ENCODE measurements around the gene PDE10A. TPM values are rescaled to one million over a fixed set of nuclear protein-coding genes. Genes with fewer than 3 reads are reported as not detected.

PDE10A gene
- total and polyA plus RNA-seq, 2 of the 8 experiments (the other 6 are each of a cell fraction or from before 2014, with no cell fraction given), result 1.1 to 2.4 TPM

DNA sequence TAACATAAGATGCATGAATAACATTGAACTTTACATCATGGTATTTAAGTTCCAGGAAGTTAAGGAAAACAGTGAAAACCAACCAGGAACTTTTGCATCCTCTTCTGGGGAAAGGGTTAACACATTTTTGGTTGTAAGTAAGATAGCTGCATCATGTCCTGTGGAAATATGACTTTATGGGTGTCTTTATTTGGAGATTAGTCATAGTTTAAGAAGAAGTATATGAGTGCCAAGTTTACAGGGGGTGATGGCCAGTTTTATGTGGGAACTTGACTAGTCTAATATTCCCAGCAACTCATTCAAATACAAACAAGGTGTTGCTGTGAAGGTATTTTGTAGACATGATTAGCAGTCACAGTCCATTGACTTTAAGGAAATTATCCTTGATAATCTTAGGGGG lies 78.0 kb downstream of the PDE10A start:
- ChIA-PET POLR2A (ENCODE audit: partially characterized antibody) (no interaction called here), CTCF (ENCODE audit: partially characterized antibody) (no interaction called here)
- DNase-seq (ENCODE audit: low read depth in 1 of 2, low spot score in 2 of 2), result no peak

More for the DNA sequence above, 78.0 kb downstream of the PDE10A start:
- no peak overlapping the region for H3K9ac ChIP-seq (replicated peaks in 1 of 4; ENCODE audit: extremely low read depth in 1 of 4, low read depth in 3 of 4, low read length in 3 of 4)
- H3K23ac ChIP-seq (ENCODE audit: insufficient read length), result no peak overlapping the region
- H3K27ac ChIP-seq (ENCODE audit: low read depth, low read length), result no peak overlapping the region
- no peak overlapping the region for H3K56ac ChIP-seq (replicated peaks; ENCODE audit: insufficient read length, low read depth, low read length)
- no peaks in the 10 kb centered on the region for H3K79me1 ChIP-seq (ENCODE audit: low read depth, low read length)
- no peak overlapping the region for H3K4ac ChIP-seq (replicated peaks; ENCODE audit: insufficient read length, low read depth, low read length)
- H4K5ac ChIP-seq (ENCODE audit: insufficient read length, low read depth, low read length), result no peak overlapping the region
- H3K18ac ChIP-seq (ENCODE audit: extremely low read depth, low read length), result no peak overlapping the region
- H2BK5ac ChIP-seq (ENCODE audit: low read depth, low read length), result no peak overlapping the region
- H2BK15ac ChIP-seq (ENCODE audit: low read length), result no peak overlapping the region
- no peaks in the 10 kb centered on the region for H3K79me2 ChIP-seq (ENCODE audit: control insufficient read depth in 1 of 2, insufficient read depth in 2 of 2, low read length in 2 of 2)
- no peak overlapping the region for H4K8ac ChIP-seq (ENCODE audit: extremely low read depth, insufficient read depth, low read length)
- no peak overlapping the region for H2BK12ac ChIP-seq (ENCODE audit: low read depth, low read length)
- H3K36me3 ChIP-seq (ENCODE audit: control insufficient read depth in 2 of 4, insufficient read depth in 4 of 4, low read length in 3 of 4), result no peaks in the 10 kb centered on the region
- no peak overlapping the region for H3K14ac ChIP-seq (ENCODE audit: insufficient read length)
- no peaks in the 10 kb centered on the region for H3K23me2 ChIP-seq (ENCODE audit: low read depth, low read length)
- H4K20me1 ChIP-seq (replicated peaks in 1 of 2; ENCODE audit: control insufficient read depth in 1 of 2, insufficient read depth in 2 of 2, low read length in 2 of 2), result no peaks in the 10 kb centered on the region
- no peak for TF ChIP-seq KDM4A (IDR thresholded peaks at IDR 0.05; ENCODE audit: low read depth, low read length, severe bottlenecking)
- TF ChIP-seq HDAC6 (IDR thresholded peaks at IDR 0.05; ENCODE audit: low read depth, low read length), result no peak
- TF ChIP-seq SIX5 (IDR thresholded peaks at IDR 0.05; ENCODE audit: low read depth, low read length), result no peak
- TF ChIP-seq ATF3 (IDR thresholded peaks at IDR 0.05; ENCODE audit: insufficient read depth, low read depth, low read length), result no peak
- no peak for TF ChIP-seq EP300 (IDR thresholded peaks at IDR 0.05; ENCODE audit: borderline replicate concordance in 1 of 2, low read depth in 2 of 2, low read length in 2 of 2)
- no peaks in the 10 kb centered on the region for H3K27me3 ChIP-seq (replicated peaks in 1 of 4; ENCODE audit: control insufficient read depth in 3 of 4, extremely low read depth in 1 of 4, insufficient read depth in 3 of 4, low read length in 3 of 4)
- H3K4me2 ChIP-seq (ENCODE audit: insufficient read depth in 1 of 2, low read depth in 2 of 2, low read length in 2 of 2), result no peak overlapping the region
- no peak overlapping the region for H2AFZ ChIP-seq (ENCODE audit: low read length)
- no peaks in the 10 kb centered on the region for H3K9me3 ChIP-seq (ENCODE audit: insufficient read depth in 2 of 2, low read depth in 1 of 2, low read length in 1 of 2)
- no peak overlapping the region for H4K91ac ChIP-seq (replicated peaks; ENCODE audit: insufficient read length, low read length)
- FAIRE-seq, result no peak
- H2BK120ac ChIP-seq (replicated peaks; ENCODE audit: low read depth, low read length), result no peak overlapping the region
- H3K4me3 ChIP-seq (ENCODE audit: extremely low read depth in 1 of 4, insufficient read depth in 2 of 4, low read depth in 3 of 4, low read length in 4 of 4), result no peak overlapping the region
- H2BK20ac ChIP-seq (ENCODE audit: low read length), result no peak overlapping the region
- no peak overlapping the region for H2AK5ac ChIP-seq (ENCODE audit: low read depth, low read length)
- peaks cover 0 to 2% (median 0%) of the 10 kb centered on the region in 4 experiments; a peak in 1 of 7 replicates for H3K4me1 ChIP-seq (replicated peaks in 1 of 4; ENCODE audit: control insufficient read depth in 3 of 4, insufficient read depth in 4 of 4, low read length in 3 of 4)
